GM13976 (cell line): ENCODE data around the gene IRGQ.

Experiments used
- DNase-seq: peaks from one replicate; pipeline ENCODE4 v3.0.0; 2012; ENCODE audit warnings: low spot score
- in situ Hi-C: fragments of 300-500 bp; cut with MboI; formaldehyde crosslinking; loops from one replicate; pipeline ENCODE4 v1.12.0; 2022; ENCODE audit warnings: low sequenced_read_pairs, mixed read lengths, inconsistent platforms; ENCODE audit not compliant: unreplicated experiment
- TF ChIP-seq, protein P1 (sequence below): IDR thresholded peaks from 2 replicates; pipeline ENCODE4 v1.5.1; 2012; ENCODE audit warnings: borderline replicate concordance, mild to moderate bottlenecking; ENCODE audit not compliant: insufficient read depth; ENCODE audit errors: extremely low read depth, missing control alignments, control extremely low read depth

The IRGQ gene

DNA sequence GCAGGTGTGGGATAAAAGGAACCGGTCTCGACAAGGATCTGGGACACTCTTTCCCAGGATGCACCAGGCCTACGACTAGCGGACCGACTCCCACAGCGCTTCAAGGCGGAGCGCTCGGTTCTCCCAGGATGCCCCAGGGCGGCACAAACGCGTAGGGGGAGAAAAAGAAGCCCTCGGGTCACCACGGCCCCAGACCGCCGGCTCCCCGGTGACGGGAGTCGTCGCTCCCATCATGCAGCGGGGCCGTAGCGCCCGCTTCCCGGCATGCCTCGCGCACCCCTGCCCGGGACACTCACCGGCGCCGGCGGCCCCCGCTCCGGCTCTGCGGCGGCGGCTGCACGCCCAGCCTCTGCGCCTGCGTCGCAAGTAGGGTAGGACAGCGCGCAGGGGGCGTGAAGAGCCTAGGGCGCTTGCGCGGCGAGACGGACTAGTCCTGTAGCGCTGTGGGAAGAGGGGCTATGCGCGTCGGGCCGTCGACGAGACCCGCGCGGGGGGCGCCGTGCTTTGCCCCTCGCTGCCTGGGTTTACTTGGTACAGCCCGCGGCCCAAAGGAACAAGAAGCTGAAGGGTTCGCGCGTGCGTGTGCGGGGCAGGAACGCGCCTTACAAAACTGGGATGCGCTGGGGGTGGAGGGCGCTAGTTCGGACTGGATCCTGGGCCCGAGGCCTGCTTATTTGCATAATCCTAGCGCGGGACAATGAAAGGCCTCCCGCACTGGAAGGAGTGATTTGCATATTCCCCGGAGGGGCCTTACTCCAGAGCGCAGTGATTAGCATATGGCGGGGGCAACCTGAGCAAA is 23.5 kb upstream of the IRGQ start, which contains the start of gene ZNF428:
Gene ZNF428, minus strand, starts transcription at position 368 of the 799 bp plus-strand sequence. CDS start 5,325 bp downstream, outside the sequence.
- peak; percentile 94 for DNase-seq
- TF ChIP-seq, protein P1, sequence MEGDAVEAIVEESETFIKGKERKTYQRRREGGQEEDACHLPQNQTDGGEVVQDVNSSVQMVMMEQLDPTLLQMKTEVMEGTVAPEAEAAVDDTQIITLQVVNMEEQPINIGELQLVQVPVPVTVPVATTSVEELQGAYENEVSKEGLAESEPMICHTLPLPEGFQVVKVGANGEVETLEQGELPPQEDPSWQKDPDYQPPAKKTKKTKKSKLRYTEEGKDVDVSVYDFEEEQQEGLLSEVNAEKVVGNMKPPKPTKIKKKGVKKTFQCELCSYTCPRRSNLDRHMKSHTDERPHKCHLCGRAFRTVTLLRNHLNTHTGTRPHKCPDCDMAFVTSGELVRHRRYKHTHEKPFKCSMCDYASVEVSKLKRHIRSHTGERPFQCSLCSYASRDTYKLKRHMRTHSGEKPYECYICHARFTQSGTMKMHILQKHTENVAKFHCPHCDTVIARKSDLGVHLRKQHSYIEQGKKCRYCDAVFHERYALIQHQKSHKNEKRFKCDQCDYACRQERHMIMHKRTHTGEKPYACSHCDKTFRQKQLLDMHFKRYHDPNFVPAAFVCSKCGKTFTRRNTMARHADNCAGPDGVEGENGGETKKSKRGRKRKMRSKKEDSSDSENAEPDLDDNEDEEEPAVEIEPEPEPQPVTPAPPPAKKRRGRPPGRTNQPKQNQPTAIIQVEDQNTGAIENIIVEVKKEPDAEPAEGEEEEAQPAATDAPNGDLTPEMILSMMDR, result no peak
- in situ Hi-C loops, result no loop called here

DNA sequence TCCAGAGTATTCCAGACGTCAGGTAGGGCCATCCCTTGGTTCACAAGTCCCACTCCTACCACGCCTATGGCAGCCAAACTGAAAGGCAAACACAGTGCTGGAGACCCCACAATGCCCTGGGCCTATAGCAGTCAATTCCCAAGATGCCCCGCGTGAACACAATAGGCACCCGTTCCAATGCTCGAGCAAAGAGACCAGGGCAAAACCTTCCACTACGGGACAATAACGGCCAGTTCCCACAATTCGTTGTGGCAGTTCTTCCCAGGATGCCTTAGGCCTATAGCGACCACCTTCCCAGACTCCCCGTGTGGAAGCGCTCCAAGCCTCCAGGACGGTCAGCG is 23.0 kb upstream of the IRGQ start:
- DNase-seq, result peak; percentile 80
- TF ChIP-seq, protein P1, result no peak
- in situ Hi-C loops, result no loop called here

DNA sequence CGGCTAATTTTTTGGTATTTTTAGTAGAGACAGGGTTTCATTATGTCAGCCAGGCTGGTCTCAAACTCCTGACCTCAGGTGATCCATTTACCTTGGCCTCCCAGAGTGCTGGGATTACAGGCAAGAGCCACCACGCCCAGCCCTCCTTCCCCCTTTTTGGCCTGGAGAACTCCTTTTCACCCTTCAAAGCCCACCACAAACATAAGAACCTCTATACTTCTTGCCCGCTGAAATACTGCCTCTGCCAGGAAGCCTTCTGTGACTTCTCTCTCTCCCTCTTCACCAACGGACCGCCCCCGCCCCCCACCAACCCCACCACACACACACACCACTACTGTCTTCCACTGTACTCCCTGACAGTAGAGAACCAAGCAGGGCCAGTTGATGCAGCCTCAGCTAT is 21.0 kb upstream of the IRGQ start:
- TF ChIP-seq, protein P1, result no peak
- no peak for DNase-seq
- in situ Hi-C loops, result no loop called here

DNA sequence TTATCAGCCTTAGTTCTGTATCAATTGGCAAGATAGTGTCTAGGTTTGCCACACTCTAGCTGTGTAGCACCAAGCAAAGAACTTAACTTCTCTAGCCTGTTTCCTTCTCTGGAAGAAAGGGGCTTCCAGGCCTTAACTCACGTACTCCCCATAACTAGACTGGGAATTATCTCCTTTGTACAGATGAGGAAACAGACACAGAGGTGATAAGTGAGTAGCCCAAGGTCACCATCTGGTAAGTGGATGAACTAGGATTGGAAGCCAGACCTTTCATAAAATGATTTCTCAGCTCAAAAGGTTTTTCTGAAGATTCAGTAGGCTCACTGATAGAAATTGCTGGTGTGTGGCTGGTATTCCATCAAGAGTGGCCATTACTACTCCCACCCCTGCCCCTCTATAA is 20.4 kb upstream of the IRGQ start:
- TF ChIP-seq, protein P1, result no peak
- in situ Hi-C loops, result no loop called here
- DNase-seq, result no peak

DNA sequence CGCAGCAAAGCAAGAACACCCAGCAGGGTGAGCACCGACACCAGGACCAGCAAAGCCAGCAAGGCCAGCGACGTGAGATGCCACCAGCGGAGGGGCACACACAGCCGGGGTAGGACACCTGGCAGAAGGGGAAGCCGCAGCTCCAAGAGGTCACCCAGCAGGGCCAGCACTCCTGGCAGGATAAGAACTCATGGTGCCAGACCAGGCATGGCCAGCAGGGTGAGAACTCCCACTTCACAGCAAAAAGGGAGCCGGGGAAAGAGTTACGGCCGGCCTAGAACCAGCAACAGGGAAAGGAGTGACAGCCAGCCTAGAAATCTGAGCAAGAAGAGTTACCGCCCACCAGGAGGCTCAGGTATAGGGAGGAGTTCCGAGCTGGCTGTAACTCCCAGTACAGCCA is 16.4 kb upstream of the IRGQ start:
- TF ChIP-seq, protein P1, result no peak
- in situ Hi-C loops, result no loop called here
- no peak for DNase-seq

DNA sequence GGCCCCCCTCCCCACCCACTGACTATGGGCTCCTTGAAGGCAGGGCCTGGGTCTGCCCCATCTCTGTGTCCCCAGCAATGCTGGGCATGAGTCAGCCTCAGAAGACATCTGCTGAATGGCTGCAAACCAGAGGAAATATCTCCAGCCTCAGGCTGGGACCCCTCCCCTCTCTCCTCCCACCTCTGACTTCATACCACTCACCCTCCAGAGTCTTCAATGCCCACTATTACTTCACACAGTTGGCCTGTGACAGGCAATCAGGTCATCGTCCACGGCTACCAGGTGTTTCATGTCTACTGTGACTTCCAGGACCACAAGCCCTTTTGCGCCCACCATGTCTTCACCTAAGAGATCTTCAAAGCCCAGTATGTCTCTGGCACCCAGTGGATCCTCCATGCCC is 15.9 kb upstream of the IRGQ start, which contains the start of gene SRRM5:
Gene SRRM5, plus strand, starts transcription at position 301 of the 400 bp plus-strand sequence. Its CDS starts 34 bp downstream, at position 335.
- in situ Hi-C loops, result no loop called here
- TF ChIP-seq, protein P1, result no peak

DNA sequence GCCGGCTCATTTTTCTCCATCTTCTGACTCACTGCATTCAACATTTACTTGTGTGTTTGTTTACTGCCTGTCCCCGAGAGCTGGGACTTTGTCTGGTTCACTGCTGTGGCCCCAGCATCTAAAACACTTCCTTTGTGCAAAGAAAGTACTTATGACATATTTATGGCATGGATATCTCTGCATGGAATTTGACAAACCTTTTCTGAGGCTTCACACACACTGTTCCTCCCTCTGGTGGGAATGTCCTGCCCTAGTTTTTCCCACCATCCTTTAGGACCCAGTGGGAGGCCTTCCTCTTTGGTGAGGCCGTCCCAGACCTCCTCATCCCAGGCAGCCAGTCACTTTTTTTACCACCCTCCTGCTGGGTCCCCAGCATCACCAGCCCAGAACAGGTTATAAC is 14.6 kb upstream of the IRGQ start:
- in situ Hi-C loops, result no loop called here
- DNase-seq, result no peak
- TF ChIP-seq, protein P1, result no peak

More for the DNA sequence above, 15.9 kb upstream of the IRGQ start, which contains the start of gene SRRM5:
- no peak for DNase-seq
